WTC11 (cell line): Measurements from ENCODE around the gene GPX5. TPM values are rescaled to one million over a fixed set of nuclear protein-coding genes. Genes with fewer than 3 reads are reported as not detected.

Experiments used
- ATAC-seq: fragments of 200-7000 bp; cut with Tn5 transposase; 2 replicates; pipeline ENCODE4 v1.10.0; 2021; ENCODE audit warnings: mild to moderate bottlenecking, moderate library complexity
- CTCF ChIA-PET: fragments of 300-600 bp; sonication (Branson Sonifier 250); formaldehyde crosslinking; loops from one replicate; lab custom pipeline; 2021; ENCODE audit warnings: antibody characterized with exemption; lab: Charles Lee
- POLR2A ChIA-PET: fragments of 350-600 bp; sonication (Branson Sonifier 250); formaldehyde crosslinking; loops from one replicate; lab custom pipeline; 2021; ENCODE audit warnings: antibody characterized with exemption; lab: Charles Lee
- DNase-seq: peaks from one replicate; pipeline ENCODE4 v3.0.0; 2021; ENCODE audit warnings: low spot score
- H3K27ac Mint-ChIP-seq: 2 replicates; pipeline ENCODE4 v1.8.0; 2021; ENCODE audit warnings: mixed read lengths
- H3K27me3 Mint-ChIP-seq: 2 replicates; pipeline ENCODE4 v1.8.0; 2021; ENCODE audit warnings: low read depth, mild to moderate bottlenecking, moderate library complexity, mixed read lengths
- H3K36me3 Mint-ChIP-seq: 2 replicates; pipeline ENCODE4 v1.8.0; 2021; ENCODE audit warnings: mixed read lengths
- H3K4me1 Mint-ChIP-seq: 2 replicates; pipeline ENCODE4 v1.8.0; 2022; ENCODE audit warnings: mixed read lengths
- H3K4me3 Mint-ChIP-seq: 2 replicates; pipeline ENCODE4 v1.8.0; 2021; ENCODE audit warnings: mild to moderate bottlenecking, moderate library complexity, mixed read lengths
- H3K9me3 Mint-ChIP-seq: 2 replicates; pipeline ENCODE4 v1.8.0; 2021; ENCODE audit warnings: mixed read lengths
- ATF6 ChIP-seq: sonication (generic); formaldehyde crosslinking; IDR thresholded peaks from 2 replicates; pipeline ENCODE4 v1.8.1; 2023; ENCODE audit warnings: mild to moderate bottlenecking, missing genetic modification reagents
- CDX4 ChIP-seq: fragments of 250-450 bp; sonication (Bioruptor Pico); IDR thresholded peaks from 2 replicates; pipeline ENCODE4 v1.9.0; 2021; ENCODE audit warnings: moderate library complexity, mild to moderate bottlenecking, inconsistent platforms, borderline replicate concordance
- E2F4 ChIP-seq: sonication (generic); formaldehyde crosslinking; IDR thresholded peaks from 2 replicates; pipeline ENCODE4 v1.8.1; 2022; ENCODE audit warnings: low read depth, mild to moderate bottlenecking, moderate library complexity, missing genetic modification reagents, borderline replicate concordance
- E2F5 ChIP-seq: sonication (generic); formaldehyde crosslinking; IDR thresholded peaks from 2 replicates; pipeline ENCODE4 v1.8.1; 2022; ENCODE audit warnings: mild to moderate bottlenecking, moderate library complexity, missing genetic modification reagents
- FOXJ3 ChIP-seq: sonication (generic); formaldehyde crosslinking; IDR thresholded peaks from 2 replicates; pipeline ENCODE4 v1.9.0; 2021; ENCODE audit warnings: missing genetic modification reagents, mild to moderate bottlenecking, borderline replicate concordance
- FOXP4 ChIP-seq: sonication (generic); formaldehyde crosslinking; IDR thresholded peaks from 2 replicates; pipeline ENCODE4 v1.8.0; 2022; ENCODE audit warnings: mild to moderate bottlenecking, missing genetic modification reagents
- IRF2 ChIP-seq: sonication (generic); formaldehyde crosslinking; IDR thresholded peaks from 2 replicates; pipeline ENCODE4 v1.8.0; 2022; ENCODE audit warnings: low read depth, missing genetic modification reagents, borderline replicate concordance
- MLX ChIP-seq: sonication (generic); formaldehyde crosslinking; IDR thresholded peaks from 2 replicates; pipeline ENCODE4 v1.8.1; 2023; ENCODE audit warnings: mild to moderate bottlenecking, missing genetic modification reagents, moderate library complexity
- MYBL2 ChIP-seq: sonication (generic); formaldehyde crosslinking; IDR thresholded peaks from 2 replicates; pipeline ENCODE4 v1.8.1; 2023; ENCODE audit warnings: mild to moderate bottlenecking, moderate library complexity, missing genetic modification reagents
- OVOL2 ChIP-seq: fragments of 250-450 bp; sonication (Bioruptor Pico); IDR thresholded peaks from 2 replicates; pipeline ENCODE4 v1.9.0; 2021; ENCODE audit warnings: mild to moderate bottlenecking, borderline replicate concordance
- USF2 ChIP-seq: sonication (generic); formaldehyde crosslinking; IDR thresholded peaks from 2 replicates; pipeline ENCODE4 v1.8.1; 2023; ENCODE audit warnings: mild to moderate bottlenecking, missing genetic modification reagents, moderate library complexity
- ZNF121 ChIP-seq: sonication (generic); formaldehyde crosslinking; IDR thresholded peaks from 2 replicates; pipeline ENCODE4 v1.8.0; 2023; ENCODE audit warnings: missing genetic modification reagents
- ZNF232 ChIP-seq: sonication (generic); formaldehyde crosslinking; IDR thresholded peaks from 2 replicates; pipeline ENCODE4 v1.8.0; 2022; ENCODE audit warnings: mild to moderate bottlenecking, missing genetic modification reagents
- ZNF425 ChIP-seq: fragments of 250-450 bp; sonication (Bioruptor Pico); conservative IDR thresholded peaks from 2 replicates; pipeline ENCODE4 v1.9.0; 2021; ENCODE audit warnings: mild to moderate bottlenecking
- ZNF532 ChIP-seq: fragments of 250-450 bp; sonication (Bioruptor Pico); IDR thresholded peaks from 2 replicates; pipeline ENCODE4 v1.9.0; 2021; ENCODE audit warnings: mild to moderate bottlenecking, borderline replicate concordance
- total RNA-seq: library from RNA; stranded (reverse); gene quantifications from 3 replicates; pipeline ENCODE4 v1.2.3, GENCODE V29; 2021

Gene GPX5
- total RNA-seq, 1 experiment from 2014 or later: not detected

- H3K4me3 Mint-ChIP-seq: peak overlapping the region; percentile 90
- H3K9me3 Mint-ChIP-seq: no peaks in the 10 kb centered on the region
- H3K27me3 Mint-ChIP-seq: peaks cover 6% of the 10 kb centered on the region; the same call in 1 of the 2 replicates
- ChIA-PET POLR2A (interaction anchor here (0.6 to 1.3 kb wide), 5 partner anchors 14 to 1358 kb away, joined by 3 to 8 read pairs (median 5); no protein-coding TSS in a partner anchor), CTCF (interaction anchor here (0.6 to 2.8 kb wide), 10 partner anchors 21 to 348 kb away, joined by 3 to 25 read pairs (median 4); no protein-coding TSS in a partner anchor)
- TF ChIP-seq ZNF425 (CRISPR knock-in tag): 0 out of 2 replicates have a peak, but pooled peaks have one; percentile 52
- TF ChIP-seq CDX4 (CRISPR knock-in tag): no peak
- H3K4me1 Mint-ChIP-seq: peaks cover 18% of the 10 kb centered on the region
- DNase-seq: peak; percentile 54
- ATAC-seq: peak; percentile 14; the same call in 1 of the 2 replicates
- no peaks in the 10 kb centered on the region for H3K36me3 Mint-ChIP-seq
- H3K27ac Mint-ChIP-seq: peak overlapping the region; percentile 73; the same call in 1 of the 2 replicates
Observed at GRCh38 chr6:28488916-28489365, 36.7 kb upstream of the GPX5 start.

- H3K27ac Mint-ChIP-seq: peak overlapping the region; percentile 83
- peaks cover 18% of the 10 kb centered on the region for H3K4me1 Mint-ChIP-seq
- H3K27me3 Mint-ChIP-seq: peaks cover 6% of the 10 kb centered on the region; the same call in 1 of the 2 replicates
- ChIA-PET CTCF (interaction anchor here (0.6 to 2.8 kb wide), 10 partner anchors 14 to 349 kb away, joined by 3 to 25 read pairs (median 4); no protein-coding TSS in a partner anchor), POLR2A (interaction anchor here (0.6 to 1.3 kb wide), 6 partner anchors 15 to 1358 kb away, joined by 3 to 8 read pairs (median 5); no protein-coding TSS in a partner anchor)
- peak overlapping the region; percentile 90 for H3K4me3 Mint-ChIP-seq
- ATAC-seq (peak; percentile 95), DNase-seq (peak; percentile 78)
- no peaks in the 10 kb centered on the region for H3K36me3 Mint-ChIP-seq
- no peaks in the 10 kb centered on the region for H3K9me3 Mint-ChIP-seq
- TF ChIP-seq FOXP4 (CRISPR knock-in tag): no peak
- no peak for TF ChIP-seq OVOL2 (CRISPR knock-in tag)
- TF ChIP-seq ATF6 (CRISPR knock-in tag): no peak
- TF ChIP-seq ZNF532: no peak
- TF ChIP-seq MYBL2 (CRISPR knock-in tag): no peak
- peak; percentile 91 for TF ChIP-seq USF2
- no peak for TF ChIP-seq FOXJ3
- TF ChIP-seq MLX (CRISPR knock-in tag): no peak
- TF ChIP-seq ZNF232: 0 out of 2 replicates have a peak, but pooled peaks have one; percentile 21
- TF ChIP-seq E2F4 (CRISPR knock-in tag): no peak
- no peak for TF ChIP-seq E2F5
- TF ChIP-seq IRF2 (CRISPR knock-in tag): no peak
- TF ChIP-seq ZNF121 (CRISPR knock-in tag): no peak
Observed at GRCh38 chr6:28489366-28490204, 36.1 kb upstream of the GPX5 start.
